Ascending aorta (tissue), 2 donors: ENCODE results near the gene DDX49. TPM values are rescaled to one million over a fixed set of nuclear protein-coding genes. Genes with fewer than 3 reads are reported as not detected.

Experiments used
- DNase-seq, 2 donors: peaks; one replicate each; pipeline ENCODE4 v3.0.0-alpha.2; 2019; ENCODE audit warnings: low spot score in 2 of 2
- H3K27ac ChIP-seq, 2 donors: fragments of 200-600 bp; sonication (generic); one replicate each; pipeline ENCODE4 v1.5.1; 2016 to 2017; ENCODE audit warnings: mild to moderate bottlenecking in 1 of 2
- H3K27me3 ChIP-seq: fragments of 200-600 bp; sonication (generic); one replicate; pipeline ENCODE4 v1.5.1; 2017
- H3K36me3 ChIP-seq, 2 donors: fragments of 200-600 bp; sonication (generic); one replicate each; pipeline ENCODE4 v1.5.1; 2016
- H3K4me1 ChIP-seq, 2 donors: fragments of 200-600 bp; sonication (generic); one replicate each; pipeline ENCODE4 v1.5.1; 2016 to 2017; ENCODE audit warnings: mild to moderate bottlenecking in 1 of 2
- H3K4me3 ChIP-seq, 2 donors: fragments of 200-600 bp; sonication (generic); one replicate each; pipeline ENCODE4 v1.5.1; 2016 to 2017; ENCODE audit warnings: mild to moderate bottlenecking in 1 of 2
- H3K9me3 ChIP-seq, 2 donors: fragments of 200-600 bp; sonication (generic); one replicate each; pipeline ENCODE4 v1.5.1; 2016
- intact Hi-C: fragments of 100-400 bp; cut with DNase I; formaldehyde crosslinking; loops from one replicate; pipeline ENCODE4 v1.15.1; 2023
- total RNA-seq: library from RNA; depleted of rRNA; stranded (reverse); fragments of >200 nt; gene quantifications from one replicate; pipeline ENCODE4 v1.1.0, GENCODE V29; 2016
- TF ChIP-seq, protein P1 (sequence below), 3 experiments: fragments of 200-600 bp in 2 of 3; fragments of 450-650 bp in 1 of 3; sonication (generic) in 2 of 3; IDR thresholded peaks; one replicate each; pipeline ENCODE4 v1.5.1; 2016 to 2019; ENCODE audit warnings: antibody characterized with exemption in 3 of 3, mild to moderate bottlenecking in 1 of 3, moderate library complexity in 1 of 3

The DDX49 gene
- total RNA-seq, 1 donor from 2014 or later, result 51.6 TPM

DNA sequence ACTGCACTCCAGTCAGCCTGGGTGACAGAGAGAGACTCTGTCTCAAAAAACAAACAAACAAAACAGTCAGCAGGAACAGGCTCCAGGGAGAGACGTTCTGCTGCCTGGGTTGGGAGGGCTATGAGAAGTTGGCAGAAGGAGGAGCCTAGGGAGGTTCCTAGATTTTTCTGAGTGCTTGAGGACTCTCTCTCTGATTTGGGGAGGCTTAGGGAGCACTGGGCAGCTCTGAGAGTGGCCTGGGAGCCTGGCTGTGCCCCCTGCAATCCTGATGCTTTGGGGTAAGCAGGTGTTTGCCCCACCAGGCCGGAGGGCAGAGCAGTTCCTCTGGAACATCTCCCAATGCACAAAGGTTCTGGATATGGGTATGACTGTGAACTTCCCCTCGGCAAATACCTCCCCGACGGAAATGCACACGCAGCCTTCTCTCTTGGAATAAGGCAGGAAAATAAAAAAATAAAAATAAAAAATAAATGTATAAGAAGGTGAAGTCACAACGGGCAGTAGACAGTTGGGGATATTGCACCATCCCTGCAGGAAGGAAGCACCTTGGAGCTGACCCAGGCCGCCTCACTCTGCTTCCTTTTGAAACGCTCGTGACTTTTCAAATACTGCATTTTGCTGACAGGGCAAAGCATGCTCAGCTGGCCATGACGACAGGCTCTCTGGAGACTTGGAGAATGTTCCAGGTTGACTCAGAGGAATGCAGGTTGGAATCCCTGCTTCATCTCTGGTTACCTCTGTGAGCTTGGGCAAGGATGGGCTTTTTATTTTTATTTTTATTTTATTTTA, 48.0 kb downstream of the DDX49 start:
- Histone ChIP-seq H3K27ac (peak overlapping the region in 1 of 2 donors; percentile 54), H3K27me3 (no peaks in the 10 kb centered on the region), H3K4me3 (no peak overlapping the region), H3K36me3 (no peaks in the 10 kb centered on the region), H3K9me3 (no peaks in the 10 kb centered on the region), H3K4me1 (peaks cover under 1 to 3% of the 10 kb centered on the region in 2 donors)
- intact Hi-C loops, result no loop called here
- peak; percentile 50 to 77 for DNase-seq
- TF ChIP-seq, protein P1, sequence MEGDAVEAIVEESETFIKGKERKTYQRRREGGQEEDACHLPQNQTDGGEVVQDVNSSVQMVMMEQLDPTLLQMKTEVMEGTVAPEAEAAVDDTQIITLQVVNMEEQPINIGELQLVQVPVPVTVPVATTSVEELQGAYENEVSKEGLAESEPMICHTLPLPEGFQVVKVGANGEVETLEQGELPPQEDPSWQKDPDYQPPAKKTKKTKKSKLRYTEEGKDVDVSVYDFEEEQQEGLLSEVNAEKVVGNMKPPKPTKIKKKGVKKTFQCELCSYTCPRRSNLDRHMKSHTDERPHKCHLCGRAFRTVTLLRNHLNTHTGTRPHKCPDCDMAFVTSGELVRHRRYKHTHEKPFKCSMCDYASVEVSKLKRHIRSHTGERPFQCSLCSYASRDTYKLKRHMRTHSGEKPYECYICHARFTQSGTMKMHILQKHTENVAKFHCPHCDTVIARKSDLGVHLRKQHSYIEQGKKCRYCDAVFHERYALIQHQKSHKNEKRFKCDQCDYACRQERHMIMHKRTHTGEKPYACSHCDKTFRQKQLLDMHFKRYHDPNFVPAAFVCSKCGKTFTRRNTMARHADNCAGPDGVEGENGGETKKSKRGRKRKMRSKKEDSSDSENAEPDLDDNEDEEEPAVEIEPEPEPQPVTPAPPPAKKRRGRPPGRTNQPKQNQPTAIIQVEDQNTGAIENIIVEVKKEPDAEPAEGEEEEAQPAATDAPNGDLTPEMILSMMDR (IDR thresholded peaks at IDR 0.05), result no peak

DNA sequence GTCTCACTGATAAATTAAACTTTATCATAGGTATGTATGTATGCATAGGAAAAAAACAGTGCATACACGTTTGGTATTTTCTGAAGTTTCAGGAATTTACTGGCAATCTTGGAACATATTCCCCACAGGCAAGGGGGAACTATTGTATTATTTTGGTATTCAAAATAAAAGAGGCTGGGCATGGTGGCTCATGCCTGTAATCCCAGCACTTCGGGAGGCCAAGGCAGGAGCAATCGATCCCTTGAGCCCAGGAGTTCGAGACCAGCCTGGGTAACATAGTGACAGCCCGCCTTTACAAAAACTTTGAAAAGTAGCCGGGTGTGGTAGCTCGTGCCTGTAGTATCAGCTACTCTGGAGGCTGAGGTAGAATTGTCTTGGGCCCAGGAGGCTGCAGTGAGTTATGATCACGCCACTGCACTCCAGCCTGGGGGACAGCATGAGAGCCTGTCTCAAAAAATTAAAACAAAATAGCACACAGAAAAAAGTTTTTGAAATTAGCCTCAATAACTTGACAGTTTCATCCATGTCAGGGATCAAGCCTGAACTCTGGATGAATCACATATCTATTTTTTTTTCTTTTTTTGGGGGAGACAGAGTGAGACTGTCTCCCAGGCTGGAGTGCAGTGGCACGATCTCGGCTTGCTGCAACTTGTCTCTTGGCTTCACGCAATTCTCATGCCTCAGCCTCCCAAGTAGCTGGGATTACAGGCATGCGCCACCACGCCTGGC, 50.6 kb downstream of the DDX49 start:
- Histone ChIP-seq H3K27ac (peak overlapping the region in 1 of 2 donors; percentile 26), H3K36me3 (no peaks in the 10 kb centered on the region), H3K9me3 (no peaks in the 10 kb centered on the region), H3K4me1 (peaks cover 3 to 5% of the 10 kb centered on the region in 2 donors), H3K27me3 (no peaks in the 10 kb centered on the region), H3K4me3 (no peak overlapping the region)
- no peak for DNase-seq
- intact Hi-C loops, result no loop called here
- TF ChIP-seq, protein P1 (IDR thresholded peaks at IDR 0.05), result no peak

DNA sequence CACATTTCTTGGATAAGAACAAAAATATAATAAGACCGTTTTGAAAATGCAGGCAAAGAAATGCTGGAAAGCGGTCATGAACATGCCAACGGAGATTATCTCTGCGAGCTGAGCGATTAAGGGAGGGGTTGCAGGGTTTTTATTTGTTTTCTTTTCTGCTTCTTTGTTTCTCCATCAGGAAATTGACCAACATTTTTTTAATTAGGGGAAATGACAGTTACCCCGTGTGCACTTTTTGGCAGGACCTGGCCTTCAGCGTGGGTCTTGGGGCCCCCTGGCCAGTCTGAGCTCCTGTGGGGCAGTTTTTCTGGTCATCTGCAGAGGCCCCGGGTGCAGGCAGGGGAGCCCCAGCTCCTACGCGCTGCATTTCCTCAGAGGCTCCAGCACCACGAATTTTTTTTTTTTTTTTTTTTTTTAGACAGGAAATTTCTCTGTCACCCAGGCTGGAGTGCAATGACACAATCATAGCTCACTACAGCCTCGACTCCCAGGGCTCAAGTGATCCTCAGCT, 52.8 kb downstream of the DDX49 start:
- no peak for DNase-seq
- H3K36me3 ChIP-seq, result no peaks in the 10 kb centered on the region
- TF ChIP-seq, protein P1 (IDR thresholded peaks at IDR 0.05), result no peak
- no peaks in the 10 kb centered on the region for H3K27me3 ChIP-seq
- H3K9me3 ChIP-seq, result no peaks in the 10 kb centered on the region
- intact Hi-C loops, result no loop called here
- H3K4me1 ChIP-seq, result peaks cover 3 to 5% of the 10 kb centered on the region in 2 donors
- H3K4me3 ChIP-seq, result no peak overlapping the region
- peak overlapping the region; percentile 56 to 62 for H3K27ac ChIP-seq

DNA sequence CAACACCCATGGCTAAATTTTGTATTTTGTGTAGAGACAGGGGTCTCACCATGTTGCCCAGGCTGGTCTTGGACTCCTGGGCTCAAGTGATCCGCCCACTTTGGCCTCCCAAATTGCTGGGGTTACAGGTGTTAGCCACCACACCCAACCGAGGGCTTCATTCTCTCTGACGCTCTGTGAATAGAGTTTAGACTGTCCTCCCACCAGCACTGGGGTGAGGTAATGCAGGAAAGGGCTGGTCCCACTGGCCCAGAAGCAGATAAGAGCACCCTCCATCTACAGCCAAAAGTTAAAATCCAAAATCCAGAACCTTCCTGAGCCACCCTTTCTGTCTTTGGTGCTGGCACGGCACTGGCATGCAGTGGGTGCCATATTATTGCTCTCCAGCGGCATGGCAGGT, 53.3 kb downstream of the DDX49 start:
- intact Hi-C loops, result no loop called here
- Histone ChIP-seq H3K4me3 (no peak overlapping the region), H3K27ac (peak overlapping the region; percentile 56 to 62), H3K36me3 (no peaks in the 10 kb centered on the region), H3K9me3 (no peaks in the 10 kb centered on the region), H3K27me3 (no peaks in the 10 kb centered on the region), H3K4me1 (peaks cover 3 to 5% of the 10 kb centered on the region in 2 donors)
- no peak for DNase-seq
- TF ChIP-seq, protein P1 (IDR thresholded peaks at IDR 0.05), result no peak

DNA sequence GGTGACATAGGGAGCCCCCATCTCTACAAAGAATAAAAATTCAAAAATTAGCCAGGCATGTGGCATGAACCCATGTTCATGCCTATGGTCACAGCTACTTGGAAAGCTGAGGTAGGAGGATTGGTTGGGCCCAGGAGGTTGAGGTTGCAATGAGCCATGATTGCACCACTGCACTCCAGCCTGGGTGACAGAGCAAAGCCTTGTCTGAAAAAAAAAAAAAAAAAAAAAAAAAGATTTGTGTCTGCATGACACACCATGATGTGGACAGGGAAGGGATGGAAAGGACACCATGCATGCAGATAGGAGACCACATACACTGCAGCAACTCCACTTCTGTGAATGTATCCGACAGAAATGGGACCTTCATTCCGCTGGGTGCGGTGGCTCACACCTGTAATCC, 55.5 kb downstream of the DDX49 start:
- Histone ChIP-seq H3K27me3 (no peaks in the 10 kb centered on the region), H3K27ac (no peak overlapping the region), H3K36me3 (no peaks in the 10 kb centered on the region), H3K4me3 (no peak overlapping the region), H3K4me1 (peaks cover 2 to 5% of the 10 kb centered on the region in 2 donors), H3K9me3 (no peaks in the 10 kb centered on the region)
- intact Hi-C loops, result no loop called here
- no peak for DNase-seq
- TF ChIP-seq, protein P1 (IDR thresholded peaks at IDR 0.05), result no peak
